Suprapubic skin (tissue), 3 donors: ENCODE data around the gene SMIM13.

Experiments
- CTCF ChIP-seq, 2 donors: fragments of 200-600 bp in 1 of 2; fragments of 450-650 bp in 1 of 2; sonication (generic) in 1 of 2; IDR thresholded peaks; one replicate each; pipeline ENCODE4 v1.5.1; 2016 to 2019; ENCODE audit warnings: antibody characterized with exemption in 2 of 2, mild to moderate bottlenecking in 1 of 2, moderate library complexity in 1 of 2
- EP300 ChIP-seq: sonication (generic); formaldehyde crosslinking; IDR thresholded peaks from one replicate; pipeline ENCODE4 v1.6.1; 2017; ENCODE audit warnings: antibody characterized with exemption

GRCh38 chr6:11122380-11122779 is 28.7 kb downstream of the SMIM13 start:
- no peak for TF ChIP-seq CTCF (IDR thresholded peaks at IDR 0.05)
- TF ChIP-seq EP300 = no peak
